ENCODE data around the gene TMEM106B.

DNA sequence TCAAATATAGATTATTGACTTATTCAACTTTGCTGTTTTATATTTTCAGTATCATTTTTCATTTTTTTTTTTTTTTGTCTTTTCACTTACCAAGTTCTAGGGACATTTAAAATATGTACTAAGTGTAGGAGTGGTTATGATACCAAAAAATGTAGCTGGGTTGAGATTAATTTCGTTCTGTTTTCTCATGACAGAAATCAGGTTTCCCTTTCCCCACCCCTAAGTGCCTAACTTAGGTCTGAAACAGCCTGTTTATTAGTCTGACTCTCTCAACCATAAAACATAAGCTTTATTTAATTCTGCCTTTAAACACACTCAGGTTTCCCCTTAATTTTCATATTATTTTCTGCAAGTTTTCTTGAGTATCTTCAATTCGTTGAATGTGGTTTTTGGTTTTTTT lies 22.1 kb downstream of the TMEM106B start:
- no peak for TF ChIP-seq BACH2 (CRISPR knock-in tag; IDR thresholded peaks at IDR 0.05; ENCODE audit: borderline replicate concordance)
- TF ChIP-seq ESRRG (CRISPR knock-in tag; IDR thresholded peaks at IDR 0.05), result no peak
- no peak for TF ChIP-seq ZNF8 (CRISPR knock-in tag; IDR thresholded peaks at IDR 0.05)
- TF ChIP-seq PPARA (CRISPR knock-in tag; IDR thresholded peaks at IDR 0.05; ENCODE audit: borderline replicate concordance), result no peak
- no peak for TF ChIP-seq ZC3H10 (CRISPR knock-in tag; IDR thresholded peaks at IDR 0.05)

All from SK-N-SH treated with all-trans-retinoic acid at 6 μM for 48 hours (cell line).